Activated naive CD8-positive, alpha-beta T cell treated with anti-CD3 and anti-CD28 coated beads, Interleukin-2, amount 50 U/mL, for 24 hours (primary cell): ENCODE results near the gene TBL1X.
"Not testable (repeated sequence)": the region's sequence is repeated elsewhere in the genome, so short reads cannot be mapped to it uniquely, and the experiment has no call there.

Source experiments
- ATAC-seq: fragments of 150-1000 bp; cut with Tn5 transposase; one replicate; pipeline ENCODE4 v1.10.0; 2021
- DNase-seq: peaks from one replicate; pipeline ENCODE4 v3.0.0; 2021
- H3K27ac Mint-ChIP-seq: one replicate; pipeline ENCODE4 v1.8.0; 2021; ENCODE audit warnings: mild to moderate bottlenecking, mixed read lengths
- H3K27me3 Mint-ChIP-seq: one replicate; pipeline ENCODE4 v1.8.0; 2021; ENCODE audit warnings: mixed read lengths
- H3K36me3 Mint-ChIP-seq: one replicate; pipeline ENCODE4 v1.8.0; 2021; ENCODE audit warnings: low read depth, mixed read lengths
- H3K4me1 Mint-ChIP-seq: one replicate; pipeline ENCODE4 v1.8.0; 2021; ENCODE audit warnings: mixed read lengths
- H3K4me3 Mint-ChIP-seq: one replicate; pipeline ENCODE4 v1.8.0; 2021; ENCODE audit warnings: mild to moderate bottlenecking, moderate library complexity, mixed read lengths
- H3K9me3 Mint-ChIP-seq: one replicate; pipeline ENCODE4 v1.8.0; 2021; ENCODE audit warnings: mixed read lengths

TBL1X gene

DNA sequence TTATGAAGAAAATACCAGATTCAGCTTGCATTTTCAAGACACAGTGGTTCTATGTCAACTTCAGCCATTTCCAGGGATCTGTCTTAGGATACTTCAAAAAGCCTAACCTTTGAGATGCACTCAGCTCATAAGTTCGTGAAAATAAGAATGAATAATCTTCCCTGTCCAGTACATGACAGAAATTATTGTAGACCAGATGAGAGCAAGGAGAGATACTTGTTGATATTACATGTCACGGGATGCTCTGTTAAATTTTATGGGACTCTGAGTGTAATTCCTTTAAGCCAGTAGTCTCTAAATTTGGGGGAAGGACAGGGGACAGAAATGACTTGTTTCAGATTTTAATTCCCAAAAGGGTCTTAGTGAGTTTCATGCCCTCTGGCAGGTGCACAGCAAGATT lies 8.8 kb downstream of the TBL1X start:
- H3K27ac Mint-ChIP-seq, result no peak overlapping the region
- H3K27me3 Mint-ChIP-seq, result no peaks in the 10 kb centered on the region
- ATAC-seq (no peak), DNase-seq (no peak)
- H3K4me3 Mint-ChIP-seq, result no peak overlapping the region
- H3K9me3 Mint-ChIP-seq, result no peaks in the 10 kb centered on the region
- H3K4me1 Mint-ChIP-seq, result peaks cover 50% of the 10 kb centered on the region
- H3K36me3 Mint-ChIP-seq, result peaks cover 47% of the 10 kb centered on the region

DNA sequence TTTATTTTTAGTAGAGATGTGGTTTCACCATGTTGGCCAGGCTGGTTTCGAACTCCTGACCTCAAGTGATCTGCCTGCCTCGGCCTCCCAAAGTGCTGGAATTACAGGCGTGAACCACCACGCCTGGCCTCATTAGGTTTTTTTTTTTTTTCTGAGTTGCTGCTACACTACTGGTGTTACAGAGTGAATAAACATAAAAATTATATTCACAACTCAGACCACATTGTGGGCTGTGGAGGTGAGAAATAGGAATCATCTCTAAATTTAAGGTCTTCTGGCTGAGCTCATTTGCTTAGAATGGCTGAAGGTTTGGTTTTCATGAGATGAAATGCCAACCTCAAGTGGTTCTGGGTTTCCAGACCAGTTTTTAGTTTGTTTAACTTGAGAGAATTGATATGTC lies 10.6 kb downstream of the TBL1X start:
- Mint-ChIP-seq H3K36me3 (peaks cover 47% of the 10 kb centered on the region), H3K4me1 (peaks cover 51% of the 10 kb centered on the region)
- H3K4me3 Mint-ChIP-seq, H3K27ac Mint-ChIP-seq, H3K27me3 Mint-ChIP-seq, DNase-seq, H3K9me3 Mint-ChIP-seq: not testable (repeated sequence)
- peak; percentile 65 for ATAC-seq

DNA sequence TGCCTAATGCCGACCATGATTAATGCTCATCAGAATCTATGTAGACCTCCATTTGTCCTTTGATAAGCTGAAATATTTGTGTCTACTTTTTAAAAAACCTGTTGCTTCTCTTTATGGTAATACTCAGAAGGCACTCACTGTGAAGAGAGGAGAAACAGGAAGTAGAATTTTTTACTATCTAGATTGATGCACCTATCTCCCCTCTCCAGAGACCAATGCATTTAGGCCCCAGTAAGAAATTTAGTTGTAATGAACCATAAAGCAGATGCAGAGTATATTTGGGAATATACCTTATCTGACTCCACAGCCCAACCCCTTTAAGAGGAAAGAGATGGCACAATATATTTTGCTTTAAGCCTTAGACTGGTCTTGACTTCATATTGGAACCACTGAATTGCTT lies 11.1 kb downstream of the TBL1X start:
- Mint-ChIP-seq H3K27me3 (no peaks in the 10 kb centered on the region), H3K27ac (no peak overlapping the region), H3K9me3 (no peaks in the 10 kb centered on the region), H3K36me3 (peaks cover 45% of the 10 kb centered on the region), H3K4me3 (no peak overlapping the region), H3K4me1 (peaks cover 48% of the 10 kb centered on the region)
- no peak for ATAC-seq
- no peak for DNase-seq

DNA sequence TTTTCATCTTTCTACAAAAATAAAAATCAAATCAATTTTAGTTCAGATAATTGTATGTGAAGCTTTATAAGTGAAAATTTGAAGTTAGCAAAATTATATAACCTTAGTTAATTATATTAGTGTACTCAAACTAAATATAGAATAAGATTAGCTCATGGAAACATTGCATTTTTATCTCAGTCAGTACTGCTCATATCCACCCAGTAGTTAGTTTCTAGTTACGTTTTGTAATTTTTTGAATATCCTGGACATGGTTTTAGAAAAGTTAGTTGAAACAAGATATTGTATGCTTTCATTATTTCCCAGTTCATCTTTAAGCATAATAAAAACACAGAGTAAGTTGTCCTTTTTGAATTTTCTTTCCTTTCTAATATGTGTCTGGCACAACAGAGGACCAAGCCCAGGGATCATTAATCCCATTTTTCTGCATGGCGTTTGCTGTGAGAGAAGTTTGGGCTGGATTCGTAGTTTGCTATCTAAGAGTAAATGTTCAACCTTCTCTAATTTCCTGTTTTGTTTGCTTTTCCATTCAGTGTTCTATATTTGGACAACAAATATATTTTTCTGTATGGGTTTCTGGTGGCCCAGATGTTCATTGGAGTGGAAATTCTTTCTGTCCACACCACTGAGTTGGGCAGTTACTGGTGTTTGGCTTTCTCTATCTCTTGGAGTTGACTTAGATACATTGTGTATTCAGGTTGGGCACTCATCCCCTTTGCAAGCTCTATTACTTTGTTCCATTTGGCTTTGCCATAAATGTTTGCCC lies 12.1 kb downstream of the TBL1X start:
- ATAC-seq, result no peak
- H3K27ac Mint-ChIP-seq, result no peak overlapping the region
- no peak for DNase-seq
- H3K4me1 Mint-ChIP-seq, result peaks cover 52% of the 10 kb centered on the region
- peaks cover 42% of the 10 kb centered on the region for H3K36me3 Mint-ChIP-seq
- no peak overlapping the region for H3K4me3 Mint-ChIP-seq
- H3K27me3 Mint-ChIP-seq, result no peaks in the 10 kb centered on the region
- no peaks in the 10 kb centered on the region for H3K9me3 Mint-ChIP-seq

DNA sequence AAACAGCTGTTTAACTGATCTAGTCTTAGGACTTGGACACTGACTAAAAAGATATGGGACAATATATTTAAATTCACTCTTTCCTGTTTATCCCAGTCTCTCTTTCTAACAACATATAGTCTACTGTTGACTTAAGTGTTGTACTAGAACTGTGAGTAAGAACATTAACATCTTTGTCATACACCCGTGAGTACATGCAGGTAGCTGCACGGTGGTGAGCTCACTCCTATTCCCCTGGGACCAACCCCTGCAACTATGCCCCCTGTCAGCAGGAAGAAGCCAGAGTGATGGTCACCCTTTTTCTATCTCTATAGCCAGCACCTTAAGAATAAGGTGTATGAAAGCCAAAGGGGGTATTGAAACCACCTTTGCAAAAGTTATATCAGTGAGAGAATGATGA lies 17.6 kb downstream of the TBL1X start:
- ATAC-seq, result no peak
- no peak overlapping the region for H3K4me3 Mint-ChIP-seq
- peaks cover 24% of the 10 kb centered on the region for H3K36me3 Mint-ChIP-seq
- H3K27me3 Mint-ChIP-seq, result no peaks in the 10 kb centered on the region
- H3K9me3 Mint-ChIP-seq, result no peaks in the 10 kb centered on the region
- peaks cover 31% of the 10 kb centered on the region for H3K4me1 Mint-ChIP-seq
- H3K27ac Mint-ChIP-seq, result no peak overlapping the region
- DNase-seq, result no peak

DNA sequence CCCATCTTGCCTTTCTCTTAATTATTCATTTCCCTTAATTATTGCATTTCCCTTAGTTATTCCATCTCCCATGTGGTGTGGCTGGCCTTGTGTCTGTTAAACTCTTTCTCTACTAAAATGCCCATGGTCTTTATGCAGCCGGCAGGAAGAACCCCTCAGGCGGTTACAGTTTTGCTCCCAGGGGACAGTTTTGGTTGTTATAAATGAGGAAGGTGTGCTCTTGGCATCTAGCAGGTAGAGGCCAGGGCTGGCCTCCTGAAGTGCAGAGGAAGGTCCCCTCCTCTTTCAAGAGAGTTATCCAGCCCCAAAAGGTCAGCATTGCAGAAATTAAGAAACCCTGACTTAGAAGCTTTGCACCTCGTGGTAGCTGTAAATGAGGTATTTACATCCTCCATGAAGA lies 18.0 kb downstream of the TBL1X start:
- DNase-seq (no peak), ATAC-seq (no peak)
- H3K36me3 Mint-ChIP-seq, result peaks cover 24% of the 10 kb centered on the region
- no peaks in the 10 kb centered on the region for H3K27me3 Mint-ChIP-seq
- H3K27ac Mint-ChIP-seq, result no peak overlapping the region
- peaks cover 35% of the 10 kb centered on the region for H3K4me1 Mint-ChIP-seq
- H3K4me3 Mint-ChIP-seq, result no peak overlapping the region
- H3K9me3 Mint-ChIP-seq, result no peaks in the 10 kb centered on the region

DNA sequence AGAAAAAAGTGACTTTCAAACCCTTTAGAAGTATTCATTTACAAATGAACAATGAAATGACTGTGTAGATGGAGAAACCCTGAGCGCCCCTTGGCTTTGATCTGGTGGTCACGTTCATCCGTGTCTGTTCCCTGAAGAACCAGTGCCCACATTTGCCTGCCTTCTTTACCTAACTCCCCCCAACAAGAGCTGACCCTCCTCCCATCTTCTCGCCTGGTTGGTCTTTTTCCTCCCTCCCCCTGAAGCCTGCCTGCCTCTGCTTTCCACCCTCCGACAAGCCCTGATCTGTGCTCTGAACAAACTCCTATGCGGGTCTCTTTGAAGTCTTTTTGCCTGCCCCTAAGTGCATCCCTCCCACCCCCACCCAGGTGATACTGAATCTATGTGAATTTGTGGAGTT lies 18.5 kb downstream of the TBL1X start:
- H3K27me3 Mint-ChIP-seq, result no peaks in the 10 kb centered on the region
- ATAC-seq (no peak), DNase-seq (no peak)
- peaks cover 36% of the 10 kb centered on the region for H3K4me1 Mint-ChIP-seq
- no peaks in the 10 kb centered on the region for H3K9me3 Mint-ChIP-seq
- peaks cover 24% of the 10 kb centered on the region for H3K36me3 Mint-ChIP-seq
- H3K27ac Mint-ChIP-seq, result no peak overlapping the region
- no peak overlapping the region for H3K4me3 Mint-ChIP-seq

DNA sequence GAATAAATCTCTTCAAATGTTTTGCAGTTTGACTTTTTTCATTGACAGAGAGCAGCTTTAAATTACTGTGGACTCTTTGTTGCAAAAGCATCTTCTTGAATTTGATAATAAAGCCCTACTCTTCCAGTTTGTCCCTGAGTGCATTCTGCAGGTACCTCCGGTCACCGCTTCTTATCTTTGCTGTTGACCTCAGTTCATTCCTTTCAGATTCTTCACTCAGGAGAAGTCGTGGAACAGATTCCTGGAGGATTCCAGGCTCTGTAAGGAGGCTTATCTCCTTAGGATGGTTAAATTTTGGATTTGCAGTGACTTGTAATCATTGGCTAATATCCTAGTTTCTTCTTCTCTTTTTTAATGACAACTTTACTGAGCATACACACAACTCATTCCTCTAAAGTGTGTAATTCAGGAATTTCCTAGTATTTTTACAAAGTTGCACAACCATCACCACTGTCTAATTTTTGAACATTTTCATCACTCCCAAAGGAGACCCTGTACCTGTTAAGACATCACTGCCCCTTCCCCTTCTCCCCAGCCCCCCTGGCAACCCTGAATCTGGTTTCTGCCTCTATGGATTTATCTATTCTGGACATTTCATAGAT lies 22.0 kb downstream of the TBL1X start:
- Mint-ChIP-seq H3K4me3 (no peak overlapping the region), H3K27ac (no peak overlapping the region), H3K36me3 (peaks cover 18% of the 10 kb centered on the region), H3K9me3 (no peaks in the 10 kb centered on the region), H3K27me3 (no peaks in the 10 kb centered on the region), H3K4me1 (peaks cover 26% of the 10 kb centered on the region)
- ATAC-seq (no peak), DNase-seq (no peak)

DNA sequence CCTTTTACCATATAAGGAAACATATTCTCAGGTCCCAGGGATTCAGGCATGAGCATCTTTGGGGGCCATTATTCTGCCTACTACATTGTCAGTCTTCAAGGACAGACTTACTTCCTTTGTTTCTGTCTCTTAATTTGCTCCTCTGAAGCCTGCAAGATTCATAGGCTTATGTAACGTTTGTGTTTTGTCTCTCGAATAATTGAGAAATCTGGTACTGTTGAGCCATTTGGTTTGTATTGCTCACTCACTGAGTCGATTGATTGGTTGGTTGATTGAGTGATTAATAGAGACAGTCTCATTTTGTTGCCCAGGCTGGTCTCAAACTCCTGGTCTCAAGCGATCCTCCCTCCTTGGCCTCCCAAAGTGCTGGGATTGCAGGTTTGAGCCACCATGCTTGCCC lies 23.7 kb downstream of the TBL1X start:
- Mint-ChIP-seq H3K4me3 (no peak overlapping the region), H3K4me1 (peaks cover 16% of the 10 kb centered on the region), H3K27me3 (no peaks in the 10 kb centered on the region), H3K36me3 (peaks cover 11% of the 10 kb centered on the region), H3K9me3 (no peaks in the 10 kb centered on the region), H3K27ac (no peak overlapping the region)
- DNase-seq, result no peak
- ATAC-seq, result no peak

DNA sequence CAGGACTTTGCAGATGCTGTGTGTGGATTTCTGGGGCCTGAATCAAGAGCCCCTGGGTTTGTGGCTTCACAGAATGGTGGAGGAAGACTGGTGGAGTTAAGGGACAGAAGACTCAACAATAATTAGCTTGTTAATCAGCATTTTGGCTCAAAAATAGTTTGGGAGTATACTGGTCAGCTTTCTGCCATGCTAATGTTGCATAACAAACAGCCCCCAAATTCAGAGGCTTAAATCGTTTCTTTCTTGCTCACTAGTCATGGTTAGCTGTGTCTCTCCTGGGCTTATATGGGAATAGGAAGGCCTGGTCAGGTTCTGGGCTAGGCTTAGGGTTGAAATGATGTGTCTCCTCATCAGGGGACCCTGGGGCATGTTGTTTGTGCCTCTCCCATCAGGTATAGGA lies 24.4 kb downstream of the TBL1X start:
- ATAC-seq (no peak), DNase-seq (no peak)
- peaks cover 10% of the 10 kb centered on the region for H3K36me3 Mint-ChIP-seq
- no peaks in the 10 kb centered on the region for H3K9me3 Mint-ChIP-seq
- no peak overlapping the region for H3K27ac Mint-ChIP-seq
- peaks cover 18% of the 10 kb centered on the region for H3K4me1 Mint-ChIP-seq
- H3K27me3 Mint-ChIP-seq, result no peaks in the 10 kb centered on the region
- no peak overlapping the region for H3K4me3 Mint-ChIP-seq

DNA sequence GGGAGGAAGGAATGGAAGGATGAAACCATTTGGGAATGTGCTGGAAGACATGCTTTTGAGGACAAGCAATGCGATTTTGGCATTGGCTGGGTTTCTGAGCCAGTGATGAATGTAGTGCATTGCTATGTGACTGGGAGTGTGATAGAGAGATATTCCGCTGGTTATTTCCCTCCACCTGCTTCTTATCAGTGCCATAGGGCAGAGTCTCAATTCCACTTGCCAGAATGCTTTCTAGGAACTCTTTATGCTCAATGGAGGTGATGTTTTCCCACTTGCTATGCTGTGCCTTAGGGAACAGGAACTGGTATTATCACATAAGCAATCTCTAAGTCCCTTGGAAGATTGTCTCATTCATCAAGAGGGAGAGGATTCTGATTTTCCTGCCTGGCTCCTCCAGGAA lies 28.0 kb downstream of the TBL1X start:
- DNase-seq (no peak), ATAC-seq (no peak)
- H3K4me3 Mint-ChIP-seq, result no peak overlapping the region
- no peaks in the 10 kb centered on the region for H3K9me3 Mint-ChIP-seq
- no peaks in the 10 kb centered on the region for H3K27me3 Mint-ChIP-seq
- H3K27ac Mint-ChIP-seq, result no peak overlapping the region
- peaks cover 17% of the 10 kb centered on the region for H3K4me1 Mint-ChIP-seq
- peaks cover 15% of the 10 kb centered on the region for H3K36me3 Mint-ChIP-seq

DNA sequence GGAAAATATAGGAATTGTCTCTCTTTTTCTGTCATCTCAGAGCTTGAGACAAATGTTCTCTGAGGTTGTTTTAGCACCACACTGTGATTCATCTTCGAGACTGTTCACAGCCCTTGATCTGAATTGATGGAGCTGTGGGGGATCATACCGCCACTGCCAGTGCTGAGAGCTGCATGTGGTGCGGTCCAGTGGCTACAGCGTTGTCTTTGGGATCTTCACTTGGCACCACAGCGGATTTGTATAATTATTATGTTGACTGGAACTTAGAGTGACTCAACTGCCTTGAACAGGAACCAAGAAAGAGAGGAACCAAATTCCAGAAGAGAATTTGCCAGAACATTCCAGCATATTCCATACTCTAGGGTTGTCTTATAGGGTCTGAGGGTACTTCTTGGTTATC lies 29.1 kb downstream of the TBL1X start:
- peaks cover 16% of the 10 kb centered on the region for H3K4me1 Mint-ChIP-seq
- no peak for ATAC-seq
- H3K9me3 Mint-ChIP-seq, result no peaks in the 10 kb centered on the region
- H3K36me3 Mint-ChIP-seq, result peaks cover 14% of the 10 kb centered on the region
- no peak overlapping the region for H3K4me3 Mint-ChIP-seq
- H3K27ac Mint-ChIP-seq, result no peak overlapping the region
- H3K27me3 Mint-ChIP-seq, result no peaks in the 10 kb centered on the region
- DNase-seq, result no peak

DNA sequence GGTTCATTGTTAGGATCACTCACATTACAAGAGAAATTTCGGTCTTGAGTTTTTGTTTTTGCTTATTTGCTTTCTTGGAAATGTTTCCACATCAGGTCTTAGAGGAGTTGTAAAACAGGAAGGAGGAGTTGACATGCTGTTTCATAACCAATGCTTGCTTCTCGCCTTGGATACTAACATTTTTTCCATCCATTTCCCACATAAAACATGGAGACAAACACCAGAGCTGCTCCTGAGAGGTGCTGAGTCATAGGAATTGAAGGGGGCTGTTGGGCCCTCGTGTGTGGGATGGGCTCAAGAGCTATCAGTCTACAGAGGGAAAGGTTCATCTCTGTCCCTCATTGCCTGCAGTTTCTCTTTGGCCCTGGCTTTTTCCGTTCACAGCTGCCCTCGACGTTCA lies 29.9 kb downstream of the TBL1X start:
- Mint-ChIP-seq H3K27me3 (no peaks in the 10 kb centered on the region), H3K9me3 (no peaks in the 10 kb centered on the region), H3K4me3 (no peak overlapping the region), H3K27ac (no peak overlapping the region), H3K36me3 (peaks cover 12% of the 10 kb centered on the region), H3K4me1 (peaks cover 21% of the 10 kb centered on the region)
- DNase-seq, result no peak
- ATAC-seq, result no peak

DNA sequence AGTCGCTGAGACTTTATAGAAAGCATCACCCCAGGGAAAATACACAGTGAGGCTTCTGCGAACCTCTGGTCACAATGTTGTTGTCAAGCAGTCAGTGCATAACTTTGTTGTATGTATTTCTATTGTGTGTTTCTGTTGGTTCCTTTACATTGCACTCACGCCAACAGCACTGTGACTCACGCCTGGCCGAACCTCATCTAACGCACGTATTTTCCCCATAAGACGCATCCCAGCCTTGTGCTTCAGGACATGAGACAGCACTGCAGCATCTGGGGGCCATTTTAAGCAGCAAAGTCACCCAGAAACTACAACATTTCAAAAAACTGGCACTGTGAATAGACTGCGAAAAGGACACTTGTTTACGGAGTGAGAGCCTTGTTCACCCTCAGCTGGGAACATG lies 30.6 kb downstream of the TBL1X start:
- H3K27me3 Mint-ChIP-seq, result no peaks in the 10 kb centered on the region
- ATAC-seq (no peak), DNase-seq (no peak)
- peaks cover 18% of the 10 kb centered on the region for H3K4me1 Mint-ChIP-seq
- peaks cover 12% of the 10 kb centered on the region for H3K36me3 Mint-ChIP-seq
- H3K27ac Mint-ChIP-seq, result no peak overlapping the region
- H3K4me3 Mint-ChIP-seq, result no peak overlapping the region
- H3K9me3 Mint-ChIP-seq, result no peaks in the 10 kb centered on the region

DNA sequence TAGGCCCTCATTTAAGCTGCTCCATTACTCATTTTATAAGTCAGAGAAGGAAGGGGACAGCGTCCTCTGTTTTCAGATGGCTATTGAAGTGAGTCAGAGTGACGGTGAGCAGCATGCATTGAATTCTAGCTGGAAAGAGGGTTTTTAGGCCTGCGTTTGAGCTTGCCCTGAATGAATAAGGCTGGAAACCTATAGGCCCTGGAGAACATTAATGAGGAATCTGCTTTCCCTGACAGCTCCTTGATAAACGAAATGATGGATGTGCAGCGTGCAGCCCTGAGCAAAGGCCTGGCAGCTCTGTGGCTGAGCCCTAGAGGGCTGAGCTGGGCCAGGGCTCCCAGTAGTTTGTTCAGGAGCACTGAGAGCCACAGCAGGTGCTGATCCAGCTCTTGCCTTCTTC lies 33.4 kb downstream of the TBL1X start:
- H3K9me3 Mint-ChIP-seq, result no peaks in the 10 kb centered on the region
- no peak overlapping the region for H3K4me3 Mint-ChIP-seq
- peaks cover 14% of the 10 kb centered on the region for H3K4me1 Mint-ChIP-seq
- no peak overlapping the region for H3K27ac Mint-ChIP-seq
- ATAC-seq (no peak), DNase-seq (no peak)
- H3K36me3 Mint-ChIP-seq, result peaks cover 25% of the 10 kb centered on the region
- H3K27me3 Mint-ChIP-seq, result no peaks in the 10 kb centered on the region
